ENCODE results near the gene ARFGAP2.

DNA sequence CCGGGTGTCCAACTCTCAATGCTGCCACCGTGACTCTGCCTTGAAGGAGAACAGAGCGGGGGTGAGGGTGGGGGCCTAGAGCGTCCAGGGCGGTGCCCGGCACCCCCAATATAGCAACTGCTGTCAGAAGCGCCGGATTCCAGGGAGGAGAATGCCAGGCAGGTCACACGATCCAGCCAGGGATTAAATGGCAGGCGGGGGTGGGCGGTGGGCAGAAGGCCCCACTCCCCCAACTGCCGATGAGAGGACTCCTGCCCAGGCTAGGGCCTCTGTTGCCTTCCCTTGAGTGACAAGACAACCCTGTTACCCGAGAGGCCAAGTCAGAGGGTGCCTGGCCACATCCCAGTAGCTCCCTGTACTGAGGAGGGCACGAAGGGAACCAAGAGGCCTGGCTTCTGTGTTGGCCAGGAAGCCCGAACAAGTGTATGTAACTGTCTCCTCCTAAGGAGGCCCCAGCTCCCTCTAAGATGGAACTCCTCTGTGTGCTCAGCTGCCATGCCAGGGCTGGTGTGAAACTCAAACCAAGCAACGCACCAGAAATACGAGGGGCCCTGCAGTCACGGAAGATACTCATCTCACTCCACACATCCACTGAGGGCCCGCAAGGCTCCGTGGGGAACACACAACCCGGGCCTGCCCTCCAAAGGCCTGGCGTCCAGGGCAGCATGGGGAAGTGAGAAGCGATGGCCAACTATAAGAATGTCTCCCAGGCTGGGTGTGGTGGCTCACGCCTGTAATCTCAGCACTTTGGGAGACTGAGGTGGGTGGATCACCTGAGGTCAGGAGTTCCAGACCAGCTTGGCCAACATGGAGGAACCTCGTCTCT lies 6.6 kb upstream of the ARFGAP2 start:
- TF ChIP-seq, protein P1, sequence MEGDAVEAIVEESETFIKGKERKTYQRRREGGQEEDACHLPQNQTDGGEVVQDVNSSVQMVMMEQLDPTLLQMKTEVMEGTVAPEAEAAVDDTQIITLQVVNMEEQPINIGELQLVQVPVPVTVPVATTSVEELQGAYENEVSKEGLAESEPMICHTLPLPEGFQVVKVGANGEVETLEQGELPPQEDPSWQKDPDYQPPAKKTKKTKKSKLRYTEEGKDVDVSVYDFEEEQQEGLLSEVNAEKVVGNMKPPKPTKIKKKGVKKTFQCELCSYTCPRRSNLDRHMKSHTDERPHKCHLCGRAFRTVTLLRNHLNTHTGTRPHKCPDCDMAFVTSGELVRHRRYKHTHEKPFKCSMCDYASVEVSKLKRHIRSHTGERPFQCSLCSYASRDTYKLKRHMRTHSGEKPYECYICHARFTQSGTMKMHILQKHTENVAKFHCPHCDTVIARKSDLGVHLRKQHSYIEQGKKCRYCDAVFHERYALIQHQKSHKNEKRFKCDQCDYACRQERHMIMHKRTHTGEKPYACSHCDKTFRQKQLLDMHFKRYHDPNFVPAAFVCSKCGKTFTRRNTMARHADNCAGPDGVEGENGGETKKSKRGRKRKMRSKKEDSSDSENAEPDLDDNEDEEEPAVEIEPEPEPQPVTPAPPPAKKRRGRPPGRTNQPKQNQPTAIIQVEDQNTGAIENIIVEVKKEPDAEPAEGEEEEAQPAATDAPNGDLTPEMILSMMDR (IDR thresholded peaks at IDR 0.05) = no peak
- no peak for TF ChIP-seq POLR2A (IDR thresholded peaks at IDR 0.05)
